Measurements from ENCODE around the gene RGP1. TPM values are rescaled to one million over a fixed set of nuclear protein-coding genes. Genes with fewer than 3 reads are reported as not detected.

RGP1 gene
- total RNA-seq (ENCODE audit: unreplicated experiment), result 51.4 TPM
- long read RNA-seq, full-length matches to known transcripts, result 1 of 3 reads
- long read RNA-seq, partial matches to known transcripts, result 0 of 3 reads
- long read RNA-seq, other reads (novel, unspliced or antisense), result 2 of 3 reads

DNA sequence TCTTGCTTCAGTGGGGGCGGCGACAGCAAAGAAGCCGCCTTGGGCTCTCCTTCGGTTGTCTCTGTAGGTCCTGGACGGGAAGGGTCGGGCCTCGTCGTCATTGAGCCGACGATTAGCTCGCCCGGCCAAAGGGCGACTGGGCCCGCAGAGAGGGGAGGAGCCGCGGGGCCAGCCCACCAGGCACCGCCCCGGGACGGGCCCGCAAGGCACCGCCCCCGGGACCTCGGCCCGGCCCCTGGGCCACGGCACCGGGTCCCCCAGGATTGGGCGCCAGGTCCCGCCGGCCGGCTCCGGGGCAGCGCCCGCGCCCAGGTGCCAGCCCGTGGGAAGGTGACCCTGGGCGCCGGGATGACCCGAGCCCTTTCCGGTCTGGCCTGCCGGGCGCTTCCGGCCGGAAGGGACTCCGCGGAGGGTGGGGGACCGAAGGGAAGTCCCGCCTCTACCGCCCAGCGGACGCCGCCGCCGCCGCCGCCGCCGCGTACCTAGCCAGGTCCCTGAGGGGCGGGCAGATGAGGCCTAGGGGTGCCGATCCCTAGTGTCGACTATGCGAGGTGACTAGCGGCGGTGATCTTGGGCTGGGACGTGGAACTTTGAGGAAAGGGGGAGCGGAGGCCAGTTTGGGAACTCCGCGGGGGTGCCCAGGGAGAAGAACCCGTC, at the start of gene RGP1, which contains the start of gene GBA2:
Gene RGP1 (plus strand): TSS at position 430 of the 657 bp plus-strand sequence. CDS start 469 bp downstream, outside the sequence.
Gene GBA2 (minus strand): TSS at position 371 of the 657 bp plus-strand sequence. CDS start 524 bp downstream, outside the sequence.
- Mint-ChIP-seq H3K36me3 (ENCODE audit: low read depth, unreplicated experiment) (peaks cover 49% of the 10 kb centered on the region), H3K4me3 (ENCODE audit: unreplicated experiment) (peak within 1 kb of the TSS; percentile 96), H3K27ac (ENCODE audit: unreplicated experiment) (peak within 1 kb of the TSS; percentile 95), H3K9me3 (ENCODE audit: unreplicated experiment) (no peaks in the 10 kb centered on the region), H3K27me3 (ENCODE audit: unreplicated experiment) (peaks cover 9% of the 10 kb centered on the region), H3K4me1 (ENCODE audit: unreplicated experiment) (peaks cover 74% of the 10 kb centered on the region)
- DNase-seq (ENCODE audit: low spot score), result peak; percentile 80
- TF ChIP-seq, protein P1, sequence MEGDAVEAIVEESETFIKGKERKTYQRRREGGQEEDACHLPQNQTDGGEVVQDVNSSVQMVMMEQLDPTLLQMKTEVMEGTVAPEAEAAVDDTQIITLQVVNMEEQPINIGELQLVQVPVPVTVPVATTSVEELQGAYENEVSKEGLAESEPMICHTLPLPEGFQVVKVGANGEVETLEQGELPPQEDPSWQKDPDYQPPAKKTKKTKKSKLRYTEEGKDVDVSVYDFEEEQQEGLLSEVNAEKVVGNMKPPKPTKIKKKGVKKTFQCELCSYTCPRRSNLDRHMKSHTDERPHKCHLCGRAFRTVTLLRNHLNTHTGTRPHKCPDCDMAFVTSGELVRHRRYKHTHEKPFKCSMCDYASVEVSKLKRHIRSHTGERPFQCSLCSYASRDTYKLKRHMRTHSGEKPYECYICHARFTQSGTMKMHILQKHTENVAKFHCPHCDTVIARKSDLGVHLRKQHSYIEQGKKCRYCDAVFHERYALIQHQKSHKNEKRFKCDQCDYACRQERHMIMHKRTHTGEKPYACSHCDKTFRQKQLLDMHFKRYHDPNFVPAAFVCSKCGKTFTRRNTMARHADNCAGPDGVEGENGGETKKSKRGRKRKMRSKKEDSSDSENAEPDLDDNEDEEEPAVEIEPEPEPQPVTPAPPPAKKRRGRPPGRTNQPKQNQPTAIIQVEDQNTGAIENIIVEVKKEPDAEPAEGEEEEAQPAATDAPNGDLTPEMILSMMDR (IDR thresholded peaks at IDR 0.05; ENCODE audit: unreplicated experiment), result no peak

GRCh38 chr9:35700031-35700430, 49.1 kb upstream of the RGP1 start:
- Mint-ChIP-seq H3K4me1 (ENCODE audit: unreplicated experiment) (no peaks in the 10 kb centered on the region), H3K27me3 (ENCODE audit: unreplicated experiment) (peaks cover 9% of the 10 kb centered on the region), H3K36me3 (ENCODE audit: low read depth, unreplicated experiment) (peaks cover 41% of the 10 kb centered on the region), H3K4me3 (ENCODE audit: unreplicated experiment) (no peak overlapping the region), H3K9me3 (ENCODE audit: unreplicated experiment) (no peaks in the 10 kb centered on the region), H3K27ac (ENCODE audit: unreplicated experiment) (no peak overlapping the region)
- TF ChIP-seq, protein P1 (IDR thresholded peaks at IDR 0.05; ENCODE audit: unreplicated experiment), result no peak
- no peak for DNase-seq (ENCODE audit: low spot score)

DNA sequence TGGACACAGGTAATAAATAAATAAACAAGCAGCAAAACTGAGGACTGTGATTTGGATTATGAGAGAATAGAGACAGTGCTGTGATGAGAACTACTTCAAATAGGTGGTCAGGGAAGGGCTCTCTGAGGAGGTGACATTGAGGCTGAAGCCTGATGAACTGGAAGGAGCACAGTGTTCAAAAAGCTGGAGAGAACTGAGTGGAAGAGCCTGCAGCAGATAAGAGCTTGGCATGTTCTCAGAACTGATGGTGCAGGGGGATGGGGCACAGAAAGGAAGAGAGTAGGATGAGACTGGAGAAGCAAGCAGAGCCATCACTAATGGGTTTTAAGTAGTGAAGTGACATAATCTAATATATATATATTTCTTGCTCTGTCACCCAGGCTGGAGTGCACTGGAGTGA, 48.1 kb upstream of the RGP1 start:
- Mint-ChIP-seq H3K4me1 (ENCODE audit: unreplicated experiment) (no peaks in the 10 kb centered on the region), H3K27ac (ENCODE audit: unreplicated experiment) (no peak overlapping the region)

DNA sequence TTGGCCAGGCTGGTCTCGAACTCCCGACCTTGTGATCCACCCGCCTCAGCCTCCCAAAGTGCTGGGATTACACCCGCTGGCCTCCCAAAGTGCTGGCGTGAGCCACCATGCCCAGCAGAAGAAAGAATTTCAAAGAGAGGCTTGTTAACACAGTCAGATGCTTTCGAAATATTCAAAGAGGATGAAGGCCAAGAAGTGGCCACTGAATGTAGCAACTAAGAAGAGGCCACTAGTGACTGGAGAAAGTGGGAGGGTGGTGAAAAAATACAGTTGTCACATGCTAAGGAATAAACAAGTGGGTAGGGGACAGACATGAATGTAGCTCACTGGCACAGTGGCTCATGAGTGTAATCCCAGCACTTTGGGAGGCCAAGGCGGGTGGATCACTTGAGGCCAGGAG, 46.4 kb upstream of the RGP1 start:
- Mint-ChIP-seq H3K27ac (ENCODE audit: unreplicated experiment) (peak overlapping the region; percentile 41), H3K4me1 (ENCODE audit: unreplicated experiment) (no peaks in the 10 kb centered on the region), H3K9me3 (ENCODE audit: unreplicated experiment) (no peaks in the 10 kb centered on the region), H3K36me3 (ENCODE audit: low read depth, unreplicated experiment) (peaks cover 48% of the 10 kb centered on the region), H3K4me3 (ENCODE audit: unreplicated experiment) (peak overlapping the region; percentile 69), H3K27me3 (ENCODE audit: unreplicated experiment) (peaks cover 9% of the 10 kb centered on the region)
- no peak for DNase-seq (ENCODE audit: low spot score)
- TF ChIP-seq, protein P1 (IDR thresholded peaks at IDR 0.05; ENCODE audit: unreplicated experiment), result no peak

More for the DNA sequence above, 48.1 kb upstream of the RGP1 start:
- H3K36me3 Mint-ChIP-seq (ENCODE audit: low read depth, unreplicated experiment), result peaks cover 47% of the 10 kb centered on the region
- DNase-seq (ENCODE audit: low spot score), result no peak
- TF ChIP-seq, protein P1 (IDR thresholded peaks at IDR 0.05; ENCODE audit: unreplicated experiment), result no peak
- H3K27me3 Mint-ChIP-seq (ENCODE audit: unreplicated experiment), result peaks cover 9% of the 10 kb centered on the region
- no peaks in the 10 kb centered on the region for H3K9me3 Mint-ChIP-seq (ENCODE audit: unreplicated experiment)
- no peak overlapping the region for H3K4me3 Mint-ChIP-seq (ENCODE audit: unreplicated experiment)
